HEK293T (cell line): ENCODE measurements around the gene DOCK10.

ENCODE experiments used
- CTCF ChIA-PET: fragments of 350-600 bp; formaldehyde crosslinking; extraction: SDS; loops from one replicate; lab custom pipeline; 2021; ENCODE audit warnings: antibody characterized with exemption, inconsistent platforms; lab: Yijun Ruan, JAX
- POLR2A ChIA-PET: fragments of 350-600 bp; formaldehyde crosslinking; extraction: SDS; loops from one replicate; lab custom pipeline; 2020; ENCODE audit warnings: antibody characterized with exemption, inconsistent platforms; lab: Yijun Ruan, JAX
- DNase-seq: peaks from one replicate; pipeline ENCODE4 v3.0.0; 2012; ENCODE audit warnings: mixed read lengths; ENCODE audit errors: extremely low spot score
- ARNT ChIP-seq: fragments of 450-650 bp; IDR thresholded peaks from 2 replicates; pipeline ENCODE4 v1.6.1; 2017; ENCODE audit warnings: mild to moderate bottlenecking
- BHLHE40 ChIP-seq: fragments of 450-650 bp; IDR thresholded peaks from 2 replicates; pipeline ENCODE4 v1.6.1; 2016; ENCODE audit warnings: mild to moderate bottlenecking, moderate library complexity, borderline replicate concordance
- CTBP1 ChIP-seq: fragments of 450-650 bp; IDR thresholded peaks from 2 replicates; pipeline ENCODE4 v1.6.1; 2016; ENCODE audit warnings: borderline replicate concordance
- FOXM1 ChIP-seq: fragments of 450-650 bp; IDR thresholded peaks from 2 replicates; pipeline ENCODE4 v1.6.1; 2017; ENCODE audit warnings: mild to moderate bottlenecking, borderline replicate concordance
- HDGF ChIP-seq: fragments of 450-650 bp; IDR thresholded peaks from 2 replicates; pipeline ENCODE4 v1.6.1; 2017; ENCODE audit warnings: antibody characterized with exemption, borderline replicate concordance
- L3MBTL2 ChIP-seq: fragments of 450-650 bp; conservative IDR thresholded peaks from 2 replicates; pipeline ENCODE4 v1.6.1; 2016; ENCODE audit warnings: mild to moderate bottlenecking
- LEF1 ChIP-seq: fragments of 450-650 bp; IDR thresholded peaks from 2 replicates; pipeline ENCODE4 v1.6.1; 2017; ENCODE audit warnings: mild to moderate bottlenecking, borderline replicate concordance
- PKNOX1 ChIP-seq: fragments of 450-650 bp; IDR thresholded peaks from 2 replicates; pipeline ENCODE4 v1.6.1; 2016
- SUZ12 ChIP-seq: fragments of 450-650 bp; IDR thresholded peaks from 2 replicates; pipeline ENCODE4 v1.6.1; 2016; ENCODE audit warnings: mild to moderate bottlenecking
- TARDBP ChIP-seq: fragments of 450-650 bp; IDR thresholded peaks from 2 replicates; pipeline ENCODE4 v1.6.1; 2016
- ZNF384 ChIP-seq: fragments of 450-650 bp; IDR thresholded peaks from 2 replicates; pipeline ENCODE4 v1.6.1; 2016

Gene DOCK10

GRCh38 chr2:224716201-224716600 lies 326.1 kb downstream of the DOCK10 start, which contains the start of gene CCDC195:
Gene CCDC195, minus strand, starts transcription at chr2:224716365. Its CDS starts 0 bp downstream, at chr2:224716365.
- POLR2A ChIA-PET, result no interaction called here
- CTCF ChIA-PET, result no interaction called here
- TF ChIP-seq SUZ12, result no peak
- no peak for TF ChIP-seq FOXM1
- no peak for TF ChIP-seq ZNF384
- TF ChIP-seq HDGF, result no peak
- no peak for TF ChIP-seq LEF1
- TF ChIP-seq ARNT, result no peak
- no peak for TF ChIP-seq PKNOX1
- no peak for TF ChIP-seq CTBP1
- TF ChIP-seq TARDBP, result no peak
- TF ChIP-seq BHLHE40, result no peak
- TF ChIP-seq L3MBTL2, result no peak
- DNase-seq, result no peak
